ENCODE results near the gene ZDHHC3.
"Not testable (repeated sequence)": the region's sequence is repeated elsewhere in the genome, so short reads cannot be mapped to it uniquely, and the experiment has no call there.

ZDHHC3 gene

GRCh38 chr3:44988073-44988472, 12.1 kb upstream of the ZDHHC3 start:
- H3K79me2 ChIP-seq (ENCODE audit: insufficient read depth, low read depth): peaks cover 41% of the 10 kb centered on the region
- H3K27ac ChIP-seq: no peak overlapping the region
- no peaks in the 10 kb centered on the region; the same call in 1 of the 2 replicates for H3K36me3 ChIP-seq (ENCODE audit: insufficient read depth)
- H4K20me1 ChIP-seq (ENCODE audit: insufficient read depth): no peaks in the 10 kb centered on the region
- H3K4me2 ChIP-seq: no peak overlapping the region
- no peak overlapping the region for H2AFZ ChIP-seq (ENCODE audit: low read depth)
- H3K4me1 ChIP-seq (ENCODE audit: low read depth, poor library complexity, severe bottlenecking): peaks cover 28% of the 10 kb centered on the region
- TF ChIP-seq, protein P1, sequence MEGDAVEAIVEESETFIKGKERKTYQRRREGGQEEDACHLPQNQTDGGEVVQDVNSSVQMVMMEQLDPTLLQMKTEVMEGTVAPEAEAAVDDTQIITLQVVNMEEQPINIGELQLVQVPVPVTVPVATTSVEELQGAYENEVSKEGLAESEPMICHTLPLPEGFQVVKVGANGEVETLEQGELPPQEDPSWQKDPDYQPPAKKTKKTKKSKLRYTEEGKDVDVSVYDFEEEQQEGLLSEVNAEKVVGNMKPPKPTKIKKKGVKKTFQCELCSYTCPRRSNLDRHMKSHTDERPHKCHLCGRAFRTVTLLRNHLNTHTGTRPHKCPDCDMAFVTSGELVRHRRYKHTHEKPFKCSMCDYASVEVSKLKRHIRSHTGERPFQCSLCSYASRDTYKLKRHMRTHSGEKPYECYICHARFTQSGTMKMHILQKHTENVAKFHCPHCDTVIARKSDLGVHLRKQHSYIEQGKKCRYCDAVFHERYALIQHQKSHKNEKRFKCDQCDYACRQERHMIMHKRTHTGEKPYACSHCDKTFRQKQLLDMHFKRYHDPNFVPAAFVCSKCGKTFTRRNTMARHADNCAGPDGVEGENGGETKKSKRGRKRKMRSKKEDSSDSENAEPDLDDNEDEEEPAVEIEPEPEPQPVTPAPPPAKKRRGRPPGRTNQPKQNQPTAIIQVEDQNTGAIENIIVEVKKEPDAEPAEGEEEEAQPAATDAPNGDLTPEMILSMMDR (conservative IDR thresholded peaks at IDR 0.05; ENCODE audit: low read depth, low read length): peak; percentile 50
- H3K4me3 ChIP-seq (IDR thresholded peaks at IDR 0.05; ENCODE audit: insufficient read depth, low read depth, low read length): no peak overlapping the region
- H3K9ac ChIP-seq: no peak overlapping the region
- no peaks in the 10 kb centered on the region for H3K27me3 ChIP-seq (ENCODE audit: insufficient read depth, low read depth)

GRCh38 chr3:44987332-44987731, 11.4 kb upstream of the ZDHHC3 start:
- no peaks in the 10 kb centered on the region; the same call in 1 of the 2 replicates for H3K36me3 ChIP-seq (ENCODE audit: insufficient read depth)

GRCh38 chr3:44986330-44986729, 10.4 kb upstream of the ZDHHC3 start:
- H2AFZ ChIP-seq (ENCODE audit: low read depth); H3K36me3 ChIP-seq (ENCODE audit: insufficient read depth); H3K27ac ChIP-seq; H3K4me2 ChIP-seq; H3K9ac ChIP-seq; H4K20me1 ChIP-seq (ENCODE audit: insufficient read depth); H3K4me3 ChIP-seq (IDR thresholded peaks at IDR 0.05; ENCODE audit: insufficient read depth, low read depth, low read length); H3K27me3 ChIP-seq (ENCODE audit: insufficient read depth, low read depth): not testable (repeated sequence)
- peaks cover 58% of the 10 kb centered on the region for H3K79me2 ChIP-seq (ENCODE audit: insufficient read depth, low read depth)
- peaks cover 42% of the 10 kb centered on the region for H3K4me1 ChIP-seq (ENCODE audit: low read depth, poor library complexity, severe bottlenecking)

More at GRCh38 chr3:44987332-44987731, 11.4 kb upstream of the ZDHHC3 start:
- no peak overlapping the region for H2AFZ ChIP-seq (ENCODE audit: low read depth)
- H4K20me1 ChIP-seq (ENCODE audit: insufficient read depth): no peaks in the 10 kb centered on the region
- H3K4me3 ChIP-seq (IDR thresholded peaks at IDR 0.05; ENCODE audit: insufficient read depth, low read depth, low read length): no peak overlapping the region
- no peaks in the 10 kb centered on the region for H3K27me3 ChIP-seq (ENCODE audit: insufficient read depth, low read depth)
- H3K4me1 ChIP-seq (ENCODE audit: low read depth, poor library complexity, severe bottlenecking): peaks cover 32% of the 10 kb centered on the region
- no peak overlapping the region for H3K4me2 ChIP-seq
- H3K27ac ChIP-seq: no peak overlapping the region
- H3K9ac ChIP-seq: no peak overlapping the region
- peaks cover 48% of the 10 kb centered on the region for H3K79me2 ChIP-seq (ENCODE audit: insufficient read depth, low read depth)
- TF ChIP-seq, protein P1 (conservative IDR thresholded peaks at IDR 0.05; ENCODE audit: low read depth, low read length): no peak

DNA sequence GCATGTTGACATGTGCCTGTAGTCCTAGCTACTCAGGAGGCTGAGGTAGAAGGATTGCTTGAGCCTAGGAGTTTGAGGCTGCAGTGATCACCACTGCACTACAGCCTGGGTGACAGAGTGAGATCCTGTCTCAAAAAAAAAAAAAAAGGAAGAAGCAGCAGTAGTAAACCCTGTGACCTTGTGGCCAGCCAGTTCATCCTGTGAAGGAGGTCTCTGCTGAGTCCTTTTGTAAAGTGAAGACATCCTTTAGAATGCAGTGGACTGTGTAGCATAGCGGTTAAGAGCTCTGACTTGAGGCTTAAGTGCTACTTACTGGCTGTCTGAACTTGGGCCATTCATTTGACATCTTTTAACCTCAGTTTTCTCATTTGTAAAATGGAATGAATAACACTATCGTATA, 8.4 kb upstream of the ZDHHC3 start:
- Histone ChIP-seq H3K79me2 (ENCODE audit: insufficient read depth, low read depth) (peaks cover 78% of the 10 kb centered on the region), H3K4me2 (no peak overlapping the region), H3K4me1 (ENCODE audit: low read depth, poor library complexity, severe bottlenecking) (peaks cover 62% of the 10 kb centered on the region), H3K36me3 (ENCODE audit: insufficient read depth) (no peaks in the 10 kb centered on the region), H3K4me3 (IDR thresholded peaks at IDR 0.05; ENCODE audit: insufficient read depth, low read depth, low read length) (no peak overlapping the region), H4K20me1 (ENCODE audit: insufficient read depth) (no peaks in the 10 kb centered on the region), H3K27ac (no peak overlapping the region), H2AFZ (ENCODE audit: low read depth) (no peak overlapping the region), H3K27me3 (ENCODE audit: insufficient read depth, low read depth) (no peaks in the 10 kb centered on the region), H3K9ac (no peak overlapping the region)
- TF ChIP-seq, protein P1 (conservative IDR thresholded peaks at IDR 0.05; ENCODE audit: low read depth, low read length): no peak

DNA sequence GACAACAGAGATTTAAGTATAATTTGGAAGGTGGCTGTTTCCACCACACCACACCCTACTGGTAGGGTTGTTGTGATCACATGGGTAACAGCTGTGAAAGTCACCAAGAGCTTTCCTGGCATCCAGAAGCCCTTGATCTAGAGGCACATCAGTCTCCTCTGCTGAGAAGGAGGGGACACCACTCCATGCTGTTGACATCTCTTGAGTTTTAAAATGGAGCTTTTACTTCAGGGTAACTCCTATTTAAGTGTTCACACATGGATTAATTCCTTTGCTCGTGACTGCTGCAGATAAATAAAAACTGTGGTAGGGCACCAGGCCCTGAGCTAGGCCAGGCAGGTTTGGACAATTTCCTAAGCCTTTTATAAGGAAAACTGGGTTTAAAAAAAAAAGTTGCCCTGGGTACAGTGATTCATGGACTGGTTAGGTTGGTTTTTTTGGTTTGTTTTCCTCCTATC, 7.5 kb upstream of the ZDHHC3 start:
- H3K27ac ChIP-seq: peak overlapping the region; percentile 90; the same call in 1 of the 2 replicates
- no peak overlapping the region for H3K4me3 ChIP-seq (IDR thresholded peaks at IDR 0.05; ENCODE audit: insufficient read depth, low read depth, low read length)
- H3K79me2 ChIP-seq (ENCODE audit: insufficient read depth, low read depth): peaks cover 83% of the 10 kb centered on the region

More for the DNA sequence above, 7.5 kb upstream of the ZDHHC3 start:
- Histone ChIP-seq H3K9ac (no peak overlapping the region), H2AFZ (ENCODE audit: low read depth) (no peak overlapping the region), H3K4me1 (ENCODE audit: low read depth, poor library complexity, severe bottlenecking) (peaks cover 70% of the 10 kb centered on the region), H3K4me2 (peak overlapping the region; percentile 50; the same call in 1 of the 2 replicates), H3K27me3 (ENCODE audit: insufficient read depth, low read depth) (no peaks in the 10 kb centered on the region), H4K20me1 (ENCODE audit: insufficient read depth) (no peaks in the 10 kb centered on the region), H3K36me3 (ENCODE audit: insufficient read depth) (no peaks in the 10 kb centered on the region)
- TF ChIP-seq, protein P1 (conservative IDR thresholded peaks at IDR 0.05; ENCODE audit: low read depth, low read length): no peak
